ENCODE data around the gene PCDHB8.
"Not testable (repeated sequence)": the region's sequence is repeated elsewhere in the genome, so short reads cannot be mapped to it uniquely, and the experiment has no call there.

Gene PCDHB8

GRCh38 chr5:141184117-141184855 is 6.7 kb downstream of the PCDHB8 start:
- not testable (repeated sequence) for DNase-seq

GRCh38 chr5:141186897-141187512 is 9.4 kb downstream of the PCDHB8 start, which contains the start of gene PCDHB9:
TSS of gene PCDHB9 (plus strand) at chr5:141187161. CDS start at chr5:141187319, 158 bp downstream.
- no peak for DNase-seq

- DNase-seq: not testable (repeated sequence)
These were observed 11.1 kb downstream of the PCDHB8 start for GRCh38 chr5:141188682-141189081.

GRCh38 chr5:141189131-141189530 is 11.5 kb downstream of the PCDHB8 start:
- DNase-seq: not testable (repeated sequence)

GRCh38 chr5:141192110-141192725 is 14.6 kb downstream of the PCDHB8 start, which contains the start of gene PCDHB10:
TSS of gene PCDHB10 (plus strand) at chr5:141192353. CDS start at chr5:141192553, 200 bp downstream.
- DNase-seq: no peak

GRCh38 chr5:141194332-141194731 is 16.7 kb downstream of the PCDHB8 start:
- not testable (repeated sequence) for DNase-seq

- no peak for DNase-seq
These were observed 18.8 kb downstream of the PCDHB8 start for GRCh38 chr5:141196363-141196762.

GRCh38 chr5:141199359-141200235 is 22.0 kb downstream of the PCDHB8 start, which contains the start of gene PCDHB11:
TSS of gene PCDHB11 (plus strand) at chr5:141199627. CDS start at chr5:141199775, 148 bp downstream.
- DNase-seq: peak; percentile 30

- DNase-seq: not testable (repeated sequence)
These were observed 23.5 kb downstream of the PCDHB8 start for GRCh38 chr5:141201126-141201525.

- not testable (repeated sequence) for DNase-seq
These were observed 24.1 kb downstream of the PCDHB8 start for GRCh38 chr5:141201646-141202045.

- no peak for DNase-seq
These were observed 30.9 kb downstream of the PCDHB8 start, which contains the start of gene PCDHB12 for GRCh38 chr5:141208478-141208877. TSS of gene PCDHB12 (plus strand) at chr5:141208719. CDS start at chr5:141208908, 189 bp downstream.

GRCh38 chr5:141210281-141210680 is 32.7 kb downstream of the PCDHB8 start:
- DNase-seq: not testable (repeated sequence)

- DNase-seq: not testable (repeated sequence)
These were observed 33.3 kb downstream of the PCDHB8 start for GRCh38 chr5:141210849-141211248.

GRCh38 chr5:141213656-141214339 is 36.2 kb downstream of the PCDHB8 start, which contains the start of gene PCDHB13:
TSS of gene PCDHB13 (plus strand) at chr5:141213919. CDS start at chr5:141214124, 205 bp downstream.
- DNase-seq: peak; percentile 36

- not testable (repeated sequence) for DNase-seq
These were observed 37.0 kb downstream of the PCDHB8 start for GRCh38 chr5:141214583-141214982.

GRCh38 chr5:141215504-141215903 is 37.9 kb downstream of the PCDHB8 start:
- DNase-seq: not testable (repeated sequence)

GRCh38 chr5:141216035-141216434 is 38.4 kb downstream of the PCDHB8 start:
- not testable (repeated sequence) for DNase-seq

- DNase-seq: peak; percentile 68
These were observed 45.7 kb downstream of the PCDHB8 start, which contains the start of gene PCDHB14 for GRCh38 chr5:141223112-141223783. TSS of gene PCDHB14 (plus strand) at chr5:141223343. CDS start at chr5:141223506, 163 bp downstream.

- DNase-seq: not testable (repeated sequence)
These were observed 47.3 kb downstream of the PCDHB8 start for GRCh38 chr5:141224844-141225243.

- not testable (repeated sequence) for DNase-seq
These were observed 47.8 kb downstream of the PCDHB8 start for GRCh38 chr5:141225421-141225820.
